H1 (cell line): Measurements from ENCODE around the gene IL17RD. TPM values are rescaled to one million over a fixed set of nuclear protein-coding genes. Genes with fewer than 3 reads are reported as not detected.

Experiments
- CTCF ChIA-PET: fragments of 300-600 bp; sonication (Branson Sonifier 250); formaldehyde crosslinking; loops from one replicate; lab custom pipeline; 2021; ENCODE audit not compliant: partially characterized antibody; lab: Charles Lee
- POLR2A ChIA-PET: fragments of 300-600 bp; sonication (Branson Sonifier 250); formaldehyde crosslinking; loops from one replicate; lab custom pipeline; 2021; ENCODE audit warnings: inconsistent platforms; ENCODE audit not compliant: partially characterized antibody; lab: Charles Lee
- DNase-seq, 2 experiments: peaks; one replicate each; pipeline versions ENCODE4 v3.0.0 to v3.0.0-alpha.2; 2010 to 2022; ENCODE audit warnings: low spot score in 2 of 2, low read depth in 1 of 2, mixed read lengths in 1 of 2
- FAIRE-seq: peaks from 2 replicates; lab custom pipeline; 2011; peaks lifted over from hg19 to GRCh38; lab: Jason Lieb, UNC
- H2AFZ ChIP-seq: 2 replicates; pipeline ENCODE4 v1.8.1; 2012; ENCODE audit warnings: low read length, inconsistent platforms
- H2AK5ac ChIP-seq: 2 replicates; pipeline ENCODE4 v1.6.1; 2013; ENCODE audit warnings: low read depth, low read length
- H2BK120ac ChIP-seq: replicated peaks from 2 replicates; pipeline ENCODE3; 2013; ENCODE audit warnings: low read depth, low read length, inconsistent platforms
- H2BK12ac ChIP-seq: 2 replicates; pipeline ENCODE4 v1.6.1; 2013; ENCODE audit warnings: low read depth, low read length
- H2BK15ac ChIP-seq: 2 replicates; pipeline ENCODE4 v1.6.1; 2013; ENCODE audit warnings: low read length
- H2BK20ac ChIP-seq: 2 replicates; pipeline ENCODE4 v1.6.1; 2013; ENCODE audit warnings: low read length
- H2BK5ac ChIP-seq: 2 replicates; pipeline ENCODE4 v1.6.1; 2013; ENCODE audit warnings: low read depth, low read length
- H3K14ac ChIP-seq: 2 replicates; pipeline ENCODE4 v1.6.1; 2013; ENCODE audit warnings: inconsistent platforms; ENCODE audit not compliant: insufficient read length
- H3K18ac ChIP-seq: 2 replicates; pipeline ENCODE4 v1.6.1; 2013; ENCODE audit warnings: low read length; ENCODE audit errors: extremely low read depth
- H3K23ac ChIP-seq: 2 replicates; pipeline ENCODE4 v1.6.1; 2013; ENCODE audit warnings: inconsistent platforms; ENCODE audit not compliant: insufficient read length
- H3K23me2 ChIP-seq: 2 replicates; pipeline ENCODE4 v1.6.1; 2013; ENCODE audit warnings: low read depth, low read length
- H3K27ac ChIP-seq: 2 replicates; pipeline ENCODE4 v1.6.1; 2011; ENCODE audit warnings: low read depth, low read length, inconsistent platforms
- H3K27me3 ChIP-seq, 4 experiments: replicated peaks in 1 of 4; 1 replicate in 1 of 4; 2 replicates in 3 of 4; pipeline versions ENCODE4 v1.6.1 to v1.8.1; 2011 to 2013; ENCODE audit warnings: low read length in 3 of 4, mild to moderate bottlenecking in 3 of 4, inconsistent platforms in 2 of 4, mixed read lengths in 2 of 4, moderate library complexity in 1 of 4; ENCODE audit not compliant: control insufficient read depth in 3 of 4, insufficient read depth in 3 of 4; ENCODE audit errors: extremely low read depth in 1 of 4
- H3K36me3 ChIP-seq, 4 experiments: 2 replicates each; pipeline versions ENCODE4 v1.6.1 to v1.8.1; 2011 to 2013; ENCODE audit warnings: mild to moderate bottlenecking in 4 of 4, low read length in 3 of 4, moderate library complexity in 2 of 4, control low read depth in 1 of 4, inconsistent platforms in 1 of 4; ENCODE audit not compliant: insufficient read depth in 4 of 4, control insufficient read depth in 2 of 4
- H3K4ac ChIP-seq: replicated peaks from 2 replicates; pipeline ENCODE3; 2013; ENCODE audit warnings: low read length, low read depth, mixed read lengths, inconsistent platforms; ENCODE audit not compliant: insufficient read length
- H3K4me1 ChIP-seq, 4 experiments: replicated peaks in 1 of 4; 1 replicate in 1 of 4; 2 replicates in 3 of 4; pipeline versions ENCODE4 v1.6.1 to v1.8.1; 2011 to 2013; ENCODE audit warnings: low read length in 3 of 4, inconsistent platforms in 2 of 4, mixed read lengths in 1 of 4; ENCODE audit not compliant: insufficient read depth in 4 of 4, control insufficient read depth in 3 of 4
- H3K4me2 ChIP-seq, 2 experiments: 2 replicates each; pipeline versions ENCODE4 v1.6.1 to v1.8.1; 2011 to 2013; ENCODE audit warnings: low read depth in 2 of 2, low read length in 2 of 2, control low read depth in 1 of 2, inconsistent platforms in 1 of 2, mild to moderate bottlenecking in 1 of 2; ENCODE audit not compliant: insufficient read depth in 1 of 2
- H3K4me3 ChIP-seq, 4 experiments: fragments of 200-600, 300-600 bp in 1 of 4; sonication (generic), shearing (Covaris generic), sonication (Bioruptor Twin) in 1 of 4; 2 replicates each; pipeline versions ENCODE4 v1.5.1 to v1.8.1; 2011 to 2016; ENCODE audit warnings: low read length in 4 of 4, low read depth in 3 of 4, control low read depth in 2 of 4, inconsistent platforms in 2 of 4, mild to moderate bottlenecking in 2 of 4, mixed read lengths in 1 of 4, moderate library complexity in 1 of 4; ENCODE audit not compliant: insufficient read depth in 2 of 4; ENCODE audit errors: extremely low read depth in 1 of 4
- H3K56ac ChIP-seq: replicated peaks from 2 replicates; pipeline ENCODE3; 2013; ENCODE audit warnings: low read depth, mild to moderate bottlenecking, mixed read lengths, low read length, inconsistent platforms; ENCODE audit not compliant: insufficient read length
- H3K79me1 ChIP-seq: 2 replicates; pipeline ENCODE4 v1.6.1; 2013; ENCODE audit warnings: low read depth, low read length, control low read depth
- H3K79me2 ChIP-seq, 2 experiments: 2 replicates each; pipeline versions ENCODE4 v1.6.1 to v1.8.1; 2012 to 2013; ENCODE audit warnings: low read length in 2 of 2, mild to moderate bottlenecking in 2 of 2, inconsistent platforms in 1 of 2; ENCODE audit not compliant: insufficient read depth in 2 of 2, control insufficient read depth in 1 of 2
- H3K9ac ChIP-seq, 4 experiments: replicated peaks in 1 of 4; 1 replicate in 1 of 4; 2 replicates in 3 of 4; pipeline versions ENCODE4 v1.6.1 to v1.8.1; 2011 to 2013; ENCODE audit warnings: low read depth in 3 of 4, low read length in 3 of 4, control low read depth in 2 of 4, mild to moderate bottlenecking in 2 of 4, moderate library complexity in 2 of 4, inconsistent platforms in 1 of 4; ENCODE audit errors: extremely low read depth in 1 of 4
- H3K9me3 ChIP-seq, 2 experiments: 2 replicates each; pipeline versions ENCODE4 v1.6.1 to v1.8.1; 2012 to 2013; ENCODE audit warnings: mild to moderate bottlenecking in 2 of 2, moderate library complexity in 2 of 2, control low read depth in 1 of 2, inconsistent platforms in 1 of 2, low read depth in 1 of 2, low read length in 1 of 2, mixed read lengths in 1 of 2; ENCODE audit not compliant: insufficient read depth in 2 of 2
- H4K20me1 ChIP-seq, 2 experiments: replicated peaks in 1 of 2; 2 replicates each; pipeline versions ENCODE3 to v1.8.1; 2011 to 2013; ENCODE audit warnings: inconsistent platforms in 2 of 2, low read length in 2 of 2, mild to moderate bottlenecking in 1 of 2; ENCODE audit not compliant: insufficient read depth in 2 of 2, control insufficient read depth in 1 of 2
- H4K5ac ChIP-seq: 2 replicates; pipeline ENCODE4 v1.6.1; 2013; ENCODE audit warnings: low read length, low read depth, mixed read lengths, inconsistent platforms; ENCODE audit not compliant: insufficient read length
- H4K8ac ChIP-seq: 2 replicates; pipeline ENCODE4 v1.8.0; 2013; ENCODE audit warnings: mild to moderate bottlenecking, moderate library complexity, low read length, inconsistent platforms; ENCODE audit not compliant: insufficient read depth; ENCODE audit errors: extremely low read depth
- H4K91ac ChIP-seq: replicated peaks from 2 replicates; pipeline ENCODE3; 2013; ENCODE audit warnings: low read length, mixed read lengths, inconsistent platforms; ENCODE audit not compliant: insufficient read length
- ASH2L ChIP-seq: fragments of 200-600, 300-600 bp; sonication (generic); IDR thresholded peaks from one replicate; pipeline ENCODE4 v1.7.1; 2017; ENCODE audit warnings: low read length
- SP1 ChIP-seq: IDR thresholded peaks from 2 replicates; pipeline ENCODE4 v1.6.1; 2011; ENCODE audit warnings: low read depth, low read length
- WGBS, 2 experiments: shearing (Covaris generic) in 1 of 2; methylation state at CpG; one replicate each; pipeline versions ENCODE4 v1.1.6 to v1.1.7; 2013 to 2015; ENCODE audit warnings: low lambda C conversion rate in 2 of 2, mixed read lengths in 2 of 2, inconsistent platforms in 1 of 2, low coverage in 1 of 2, missing lambda C conversion rate in 1 of 2; ENCODE audit not compliant: insufficient replicate concordance in 2 of 2, insufficient coverage in 1 of 2, insufficient read length in 1 of 2; ENCODE audit errors: extremely low coverage in 1 of 2, missing lambda C conversion rate in 1 of 2; 5-methylcytosine and 5-hydroxymethylcytosine counted together
- polyA plus RNA-seq, 7 experiments: library from polyadenylated mRNA; depleted of rRNA in 3 of 7; stranded (reverse) in 5 of 7; unstranded in 2 of 7; fragments of >200 nt in 5 of 7; fragments of 200-250 nt in 2 of 7; gene quantifications; 1 replicate in 5 of 7; 2 replicates in 1 of 7; 4 replicates in 1 of 7; pipeline versions ENCODE4 v1.2.1 to v1.2.3, GENCODE V29; 2011 to 2013; ENCODE audit warnings: missing spikeins in 2 of 7, mixed read lengths in 2 of 7
- total RNA-seq: library from RNA; stranded (reverse); fragmentation: NEBNext Ultra II Directional; extraction: Animal tissue kit (Norgen Biotek cat#: 25700); gene quantifications from 2 replicates; pipeline ENCODE4 v1.2.1, GENCODE V29; 2021

The IL17RD gene
- total and polyA plus RNA-seq, 2 of the 8 experiments (the other 6 are each of a cell fraction or from before 2014, with no cell fraction given), result 10.9 to 48.9 TPM

GRCh38 chr3:57163751-57164150 is 1.4 kb downstream of the IL17RD start:
- H2BK20ac ChIP-seq, result no peak overlapping the region
- H2BK5ac ChIP-seq, result no peak overlapping the region
- H3K79me2 ChIP-seq, result peaks cover 0 to 23% of the 10 kb centered on the region in 2 experiments; a peak in 2 of 4 replicates
- H3K79me1 ChIP-seq, result peaks cover 4% of the 10 kb centered on the region; the same call in 1 of the 2 replicates
- H2BK15ac ChIP-seq, result no peak overlapping the region
- H3K36me3 ChIP-seq, result no peaks in the 10 kb centered on the region
- H2AK5ac ChIP-seq, result no peak overlapping the region
- H3K27me3 ChIP-seq, result peaks cover 6 to 33% (median 23%) of the 10 kb centered on the region in 4 experiments
- H2BK12ac ChIP-seq, result no peak overlapping the region; the same call in 1 of the 2 replicates
- H2AFZ ChIP-seq, result no peak overlapping the region
- H4K20me1 ChIP-seq, result peaks cover 6 to 13% of the 10 kb centered on the region in 2 experiments
- 18% methylated on average over 3 of the region's 8 CpGs; no CpG with 5 or more reads in 1 of the 2 experiments for WGBS, 2 experiments
- H3K23ac ChIP-seq, result no peak overlapping the region
- no peak overlapping the region for H4K5ac ChIP-seq
- peak overlapping the region; percentile 67 to 83 (median 72) for H3K4me3 ChIP-seq
- no peak overlapping the region for H3K4ac ChIP-seq
- no peak for DNase-seq
- no peak for FAIRE-seq
- ChIA-PET POLR2A (interaction anchor here (0.7 to 3.2 kb wide), 8 partner anchors 10 to 48 kb away, joined by 3 to 12 read pairs (median 4); no protein-coding TSS in a partner anchor), CTCF (interaction anchor here (0.5 to 4.8 kb wide), 7 partner anchors 16 to 64 kb away, joined by 3 to 27 read pairs (median 4); no protein-coding TSS in a partner anchor)
- peak overlapping the region in 1 of 4 experiments; percentile 23; a peak in 1 of 7 replicates for H3K9ac ChIP-seq
- H3K4me1 ChIP-seq, result peaks cover 10 to 48% (median 31%) of the 10 kb centered on the region in 4 experiments
- peak overlapping the region; percentile 68 for H2BK120ac ChIP-seq
- peaks cover 9% of the 10 kb centered on the region for H3K23me2 ChIP-seq
- H3K56ac ChIP-seq, result no peak overlapping the region
- no peaks in the 10 kb centered on the region for H3K9me3 ChIP-seq
- peak overlapping the region; percentile 92 to 99 for H3K4me2 ChIP-seq
- peak overlapping the region; percentile 68 for H4K91ac ChIP-seq
- no peak overlapping the region; the same call in 1 of the 2 replicates for H3K18ac ChIP-seq
- TF ChIP-seq SP1, result no peak
- peak; percentile 1 for TF ChIP-seq ASH2L
- H3K14ac ChIP-seq, result no peak overlapping the region
- H3K27ac ChIP-seq, result no peak overlapping the region
- peak overlapping the region; percentile 7; the same call in 1 of the 2 replicates for H4K8ac ChIP-seq
